Adipocyte (in vitro differentiated cells): Measurements from ENCODE around the gene TMPRSS11A.

Experiments used
- DNase-seq: peaks from one replicate; pipeline ENCODE4 v3.0.0-alpha.2; 2015; ENCODE audit warnings: low read depth
- H3K27me3 ChIP-seq: replicated peaks from 2 replicates; pipeline ENCODE4 v1.7.0; 2013; ENCODE audit warnings: mild to moderate bottlenecking, low read length, moderate library complexity; ENCODE audit not compliant: control insufficient read depth, insufficient read depth
- H3K36me3 ChIP-seq: 2 replicates; pipeline ENCODE4 v1.7.0; 2013; ENCODE audit warnings: low read length, mild to moderate bottlenecking, moderate library complexity; ENCODE audit not compliant: control insufficient read depth, insufficient read depth, severe bottlenecking
- H3K4me1 ChIP-seq: 2 replicates; pipeline ENCODE4 v1.7.0; 2013; ENCODE audit warnings: mild to moderate bottlenecking, low read length, moderate library complexity; ENCODE audit not compliant: control insufficient read depth, insufficient read depth
- H3K4me3 ChIP-seq: 2 replicates; pipeline ENCODE4 v1.7.0; 2013; ENCODE audit warnings: mild to moderate bottlenecking, low read length, moderate library complexity
- H3K9ac ChIP-seq: 2 replicates; pipeline ENCODE4 v1.7.0; 2013; ENCODE audit warnings: mild to moderate bottlenecking, low read length, moderate library complexity
- H3K9me3 ChIP-seq: 2 replicates; pipeline ENCODE4 v1.7.0; 2013; ENCODE audit warnings: mild to moderate bottlenecking, low read length, moderate library complexity; ENCODE audit not compliant: control insufficient read depth

The TMPRSS11A gene, protein sequence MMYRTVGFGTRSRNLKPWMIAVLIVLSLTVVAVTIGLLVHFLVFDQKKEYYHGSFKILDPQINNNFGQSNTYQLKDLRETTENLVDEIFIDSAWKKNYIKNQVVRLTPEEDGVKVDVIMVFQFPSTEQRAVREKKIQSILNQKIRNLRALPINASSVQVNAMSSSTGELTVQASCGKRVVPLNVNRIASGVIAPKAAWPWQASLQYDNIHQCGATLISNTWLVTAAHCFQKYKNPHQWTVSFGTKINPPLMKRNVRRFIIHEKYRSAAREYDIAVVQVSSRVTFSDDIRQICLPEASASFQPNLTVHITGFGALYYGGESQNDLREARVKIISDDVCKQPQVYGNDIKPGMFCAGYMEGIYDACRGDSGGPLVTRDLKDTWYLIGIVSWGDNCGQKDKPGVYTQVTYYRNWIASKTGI

GRCh38 chr4:67963356-67963755 lies at the start of gene TMPRSS11A:
TSS of gene TMPRSS11A (minus strand) at chr4:67963493. CDS start at chr4:67963393, 100 bp downstream.
- no peaks in the 10 kb centered on the region for H3K4me1 ChIP-seq
- H3K4me3 ChIP-seq, result no peak within 1 kb of the TSS
- H3K27me3 ChIP-seq, result no peaks in the 10 kb centered on the region
- H3K9ac ChIP-seq, result no peak within 1 kb of the TSS
- no peaks in the 10 kb centered on the region for H3K36me3 ChIP-seq
- peaks cover 2% of the 10 kb centered on the region for H3K9me3 ChIP-seq
- no peak for DNase-seq

DNA sequence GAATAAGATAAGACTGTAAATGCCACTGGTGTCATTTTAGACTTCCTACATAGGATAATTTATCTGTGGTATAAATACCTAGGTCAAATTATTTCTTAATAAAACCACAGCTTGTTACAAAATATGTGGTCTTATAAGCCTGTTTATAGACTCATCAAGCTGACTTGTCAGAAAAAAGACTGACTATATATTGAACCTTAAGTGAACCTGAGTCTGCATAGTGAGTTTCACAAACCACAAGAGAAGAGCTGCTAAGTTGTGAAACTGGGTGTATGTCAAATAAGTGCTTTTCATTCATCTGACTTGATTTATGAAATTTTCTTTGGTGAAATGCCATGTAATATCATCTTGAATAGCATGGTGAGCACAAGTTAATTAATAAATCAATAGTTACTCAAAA lies 48.4 kb upstream of the TMPRSS11A start:
- Histone ChIP-seq H3K9ac (no peak overlapping the region), H3K27me3 (no peaks in the 10 kb centered on the region), H3K4me3 (no peak overlapping the region), H3K4me1 (no peaks in the 10 kb centered on the region), H3K9me3 (no peaks in the 10 kb centered on the region), H3K36me3 (no peaks in the 10 kb centered on the region)
- DNase-seq, result no peak

DNA sequence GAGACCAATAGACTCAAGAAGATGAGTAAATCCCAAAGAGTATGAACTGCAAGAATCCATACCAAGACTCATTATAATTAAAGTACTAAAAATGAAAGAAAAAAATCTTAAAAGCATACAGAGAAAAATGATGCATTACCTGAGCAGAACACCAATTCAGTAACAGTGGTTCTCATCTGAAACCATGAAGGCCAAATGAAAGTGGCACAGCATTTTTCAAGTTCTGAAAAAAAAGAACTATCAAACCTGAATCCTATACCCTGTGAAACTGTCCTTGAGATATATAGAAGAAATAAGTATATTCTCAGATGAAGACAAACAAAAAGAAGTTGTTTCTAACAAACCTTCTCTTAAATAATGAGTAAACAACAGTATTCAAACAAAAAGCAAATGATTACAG lies 39.6 kb upstream of the TMPRSS11A start:
- Histone ChIP-seq H3K36me3 (no peaks in the 10 kb centered on the region), H3K4me1 (no peaks in the 10 kb centered on the region), H3K4me3 (no peak overlapping the region), H3K9me3 (no peaks in the 10 kb centered on the region), H3K27me3 (no peaks in the 10 kb centered on the region), H3K9ac (no peak overlapping the region)
- DNase-seq, result no peak

DNA sequence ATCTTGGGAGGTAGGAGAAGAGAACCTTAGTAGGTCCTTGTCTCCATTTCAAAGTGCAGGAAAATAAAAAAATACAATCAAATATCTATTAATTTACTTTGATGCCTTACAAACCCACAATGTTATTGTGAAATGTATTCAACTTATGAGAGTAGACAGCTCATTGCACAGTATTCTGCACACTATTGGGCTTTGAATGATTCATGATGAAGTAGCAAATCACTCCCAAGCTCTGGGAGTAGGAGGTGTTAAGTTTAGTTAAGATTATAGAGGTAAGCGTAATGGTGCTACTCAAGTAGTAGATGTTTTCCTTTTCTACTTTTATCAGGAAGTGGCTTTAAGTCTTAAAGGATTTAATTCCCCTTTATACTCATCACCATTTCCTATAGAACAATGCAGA lies 32.8 kb upstream of the TMPRSS11A start:
- DNase-seq, result no peak
- Histone ChIP-seq H3K4me3 (no peak overlapping the region), H3K27me3 (no peaks in the 10 kb centered on the region), H3K9ac (no peak overlapping the region), H3K9me3 (no peaks in the 10 kb centered on the region), H3K4me1 (no peaks in the 10 kb centered on the region), H3K36me3 (no peaks in the 10 kb centered on the region)

- no peaks in the 10 kb centered on the region for H3K9me3 ChIP-seq
- H3K4me3 ChIP-seq, result no peak overlapping the region
- DNase-seq, result no peak
- H3K27me3 ChIP-seq, result no peaks in the 10 kb centered on the region
- H3K4me1 ChIP-seq, result no peaks in the 10 kb centered on the region
- no peaks in the 10 kb centered on the region for H3K36me3 ChIP-seq
- no peak overlapping the region for H3K9ac ChIP-seq
Measured at GRCh38 chr4:67988991-67989390, 25.7 kb upstream of the TMPRSS11A start.

- Histone ChIP-seq H3K4me1 (no peaks in the 10 kb centered on the region), H3K9me3 (peaks cover 6% of the 10 kb centered on the region), H3K27me3 (no peaks in the 10 kb centered on the region), H3K36me3 (no peaks in the 10 kb centered on the region), H3K4me3 (no peak overlapping the region), H3K9ac (no peak overlapping the region)
- no peak for DNase-seq
Measured at GRCh38 chr4:67983333-67983732, 20.0 kb upstream of the TMPRSS11A start.

DNA sequence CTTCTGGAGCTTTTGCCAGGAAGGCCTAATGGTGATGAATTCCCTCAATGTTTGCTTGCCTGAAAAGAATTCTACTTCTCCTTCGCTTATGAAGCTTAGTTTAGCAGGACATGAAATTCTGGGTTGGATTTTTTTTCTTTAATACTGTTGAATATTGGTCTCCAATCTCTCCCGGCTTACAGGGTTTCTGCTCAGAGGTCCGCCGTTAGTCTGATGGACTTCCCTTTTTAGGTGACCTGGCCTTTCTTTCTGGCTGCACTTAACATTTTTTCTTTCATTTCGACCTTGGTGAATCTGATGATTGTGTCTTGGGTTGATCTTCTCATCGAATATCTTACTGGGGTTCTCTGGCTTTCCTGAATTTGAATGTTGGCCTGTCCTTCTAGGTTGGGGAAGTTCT lies 17.2 kb upstream of the TMPRSS11A start:
- Histone ChIP-seq H3K9me3 (peaks cover 6% of the 10 kb centered on the region), H3K4me3 (no peak overlapping the region)

DNA sequence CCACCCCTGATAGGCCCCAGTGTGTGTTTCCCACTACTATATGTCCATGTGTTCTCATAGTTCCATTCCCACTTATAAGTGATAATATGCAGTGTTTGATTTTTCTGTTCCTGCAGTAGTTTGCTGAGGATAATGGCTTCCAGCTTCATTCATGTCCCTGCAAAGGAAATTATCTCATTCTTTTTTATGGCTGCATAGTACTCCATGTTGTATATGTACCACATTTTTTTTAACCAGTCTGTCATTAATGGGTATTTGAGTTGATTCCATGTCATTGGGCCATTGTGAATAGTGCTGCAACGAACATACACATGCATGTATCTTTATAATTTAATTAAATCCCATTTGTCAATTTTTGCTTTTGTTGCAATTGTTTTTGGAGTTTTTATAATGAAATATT lies 10.3 kb upstream of the TMPRSS11A start:
- Histone ChIP-seq H3K9ac (no peak overlapping the region), H3K9me3 (no peaks in the 10 kb centered on the region), H3K4me3 (no peak overlapping the region), H3K27me3 (no peaks in the 10 kb centered on the region), H3K36me3 (no peaks in the 10 kb centered on the region), H3K4me1 (no peaks in the 10 kb centered on the region)
- DNase-seq, result no peak

More for the DNA sequence above, 17.2 kb upstream of the TMPRSS11A start:
- Histone ChIP-seq H3K27me3 (no peaks in the 10 kb centered on the region), H3K4me1 (no peaks in the 10 kb centered on the region), H3K36me3 (no peaks in the 10 kb centered on the region), H3K9ac (no peak overlapping the region)
- no peak for DNase-seq

DNA sequence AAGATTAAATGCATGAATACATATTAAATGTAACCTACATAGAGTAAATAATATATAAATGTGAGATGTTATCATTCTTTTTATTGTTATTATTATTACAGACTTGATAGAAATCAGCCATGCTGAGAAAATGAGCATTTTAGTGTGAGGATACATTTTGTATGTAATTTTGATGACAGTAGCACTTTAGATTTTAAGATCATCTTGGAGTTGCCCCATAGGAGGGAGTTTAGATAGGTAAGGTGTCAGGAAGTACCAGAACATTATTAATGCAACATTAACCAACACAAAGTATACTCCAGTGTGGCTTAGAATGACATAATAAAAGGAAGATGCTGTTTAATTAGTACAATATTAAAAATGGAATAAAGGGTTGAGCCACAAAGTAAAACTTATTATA lies 8.4 kb downstream of the TMPRSS11A start:
- H3K27me3 ChIP-seq, result no peaks in the 10 kb centered on the region
- H3K9ac ChIP-seq, result no peak overlapping the region
- H3K9me3 ChIP-seq, result peaks cover 2% of the 10 kb centered on the region
- no peaks in the 10 kb centered on the region for H3K4me1 ChIP-seq
- no peak for DNase-seq
- no peaks in the 10 kb centered on the region for H3K36me3 ChIP-seq
- H3K4me3 ChIP-seq, result no peak overlapping the region

GRCh38 chr4:67941074-67941473 lies 22.2 kb downstream of the TMPRSS11A start:
- no peak for DNase-seq
- Histone ChIP-seq H3K27me3 (no peaks in the 10 kb centered on the region), H3K4me3 (no peak overlapping the region), H3K9me3 (peaks cover 10% of the 10 kb centered on the region), H3K9ac (no peak overlapping the region), H3K36me3 (no peaks in the 10 kb centered on the region), H3K4me1 (no peaks in the 10 kb centered on the region)

DNA sequence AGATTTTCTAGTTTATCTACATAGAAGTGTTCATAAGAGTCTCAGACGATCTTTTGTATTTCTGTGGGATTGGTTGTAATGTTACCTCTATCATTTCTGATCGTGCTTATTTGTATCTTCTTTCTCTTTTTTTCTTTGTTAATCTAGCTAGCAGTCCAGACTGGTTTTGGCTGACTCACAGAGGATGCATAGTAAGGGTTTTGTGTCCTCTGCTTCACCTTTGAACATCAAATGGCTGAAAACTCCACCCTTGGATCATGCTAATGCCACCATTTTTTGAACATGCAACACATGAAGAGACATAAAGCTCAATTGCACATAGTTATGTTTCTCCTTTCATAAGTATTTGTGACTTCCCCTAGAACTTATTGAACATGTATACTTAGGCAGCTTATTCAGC lies 22.8 kb downstream of the TMPRSS11A start:
- Histone ChIP-seq H3K36me3 (no peaks in the 10 kb centered on the region), H3K9ac (no peak overlapping the region), H3K4me3 (no peak overlapping the region), H3K4me1 (no peaks in the 10 kb centered on the region), H3K27me3 (no peaks in the 10 kb centered on the region), H3K9me3 (peaks cover 10% of the 10 kb centered on the region)
- DNase-seq, result no peak

DNA sequence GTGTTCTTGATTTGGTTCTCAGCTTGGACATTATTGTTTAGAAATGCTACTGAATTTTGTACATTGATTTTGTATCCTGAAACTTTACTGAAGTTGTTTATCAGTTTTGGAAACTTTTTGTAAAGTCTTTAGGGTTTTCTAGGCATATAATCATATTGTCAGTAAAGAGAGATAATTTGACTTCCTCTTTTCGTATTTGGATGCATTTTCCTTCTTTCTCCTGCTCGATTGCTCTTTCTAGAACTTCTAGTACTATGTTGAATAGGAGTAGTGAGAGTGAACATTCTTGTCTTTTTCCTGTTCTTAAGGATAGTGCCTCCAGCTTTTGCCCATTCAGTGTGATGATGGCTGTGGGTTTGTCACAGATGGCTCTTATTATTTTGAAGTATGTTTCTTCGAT lies 24.1 kb downstream of the TMPRSS11A start:
- H3K27me3 ChIP-seq, result no peaks in the 10 kb centered on the region
- peaks cover 10% of the 10 kb centered on the region for H3K9me3 ChIP-seq
- H3K9ac ChIP-seq, result no peak overlapping the region
- DNase-seq, result no peak
- H3K36me3 ChIP-seq, result no peaks in the 10 kb centered on the region
- no peak overlapping the region for H3K4me3 ChIP-seq
- no peaks in the 10 kb centered on the region for H3K4me1 ChIP-seq
